RWPE2 (cell line): ENCODE measurements around the gene OXSR1.
A peak's percentile ranks its signal among the peaks of the same experiment; 100 is the strongest.

Experiments used
- ATAC-seq: fragments of 200-7000 bp; cut with Tn5 transposase; 3 replicates; pipeline ENCODE4 v1.9.1; 2021; ENCODE audit warnings: low read depth
- DNase-seq: peaks from one replicate; pipeline ENCODE4 v3.0.0-alpha.2; 2020; ENCODE audit warnings: low spot score
- H3K27ac ChIP-seq: fragments of 450-650 bp; 2 replicates; pipeline ENCODE4 v1.5.1; 2017; ENCODE audit warnings: mild to moderate bottlenecking; ENCODE audit not compliant: poor library complexity, severe bottlenecking
- H3K27me3 ChIP-seq: fragments of 250-450 bp; sonication (Bioruptor Pico); 2 replicates; pipeline ENCODE4 v1.5.1; 2021; ENCODE audit warnings: mild to moderate bottlenecking, moderate library complexity; ENCODE audit not compliant: insufficient read depth, poor library complexity, severe bottlenecking
- H3K36me3 ChIP-seq: fragments of 250-450 bp; sonication (Bioruptor Pico); 2 replicates; pipeline ENCODE4 v1.5.1; 2020; ENCODE audit warnings: low read depth, mild to moderate bottlenecking, moderate library complexity
- H3K4me1 ChIP-seq: fragments of 250-450 bp; sonication (Bioruptor Pico); 2 replicates; pipeline ENCODE4 v1.5.1; 2021; ENCODE audit warnings: mild to moderate bottlenecking, moderate library complexity; ENCODE audit not compliant: insufficient read depth, poor library complexity, severe bottlenecking
- H3K4me3 ChIP-seq: fragments of 250-450 bp; sonication (Bioruptor Pico); 2 replicates; pipeline ENCODE4 v1.5.1; 2021; ENCODE audit warnings: mild to moderate bottlenecking, moderate library complexity; ENCODE audit not compliant: severe bottlenecking
- H3K9me3 ChIP-seq: fragments of 250-450 bp; sonication (Bioruptor Pico); 2 replicates; pipeline ENCODE4 v1.5.1; 2021; ENCODE audit warnings: mild to moderate bottlenecking, moderate library complexity; ENCODE audit not compliant: severe bottlenecking
- TF ChIP-seq, protein P1 (sequence below): fragments of 450-650 bp; IDR thresholded peaks from one replicate; pipeline ENCODE4 v1.5.1; 2017; ENCODE audit warnings: mild to moderate bottlenecking, moderate library complexity; ENCODE audit not compliant: poor library complexity, severe bottlenecking

The OXSR1 gene

DNA sequence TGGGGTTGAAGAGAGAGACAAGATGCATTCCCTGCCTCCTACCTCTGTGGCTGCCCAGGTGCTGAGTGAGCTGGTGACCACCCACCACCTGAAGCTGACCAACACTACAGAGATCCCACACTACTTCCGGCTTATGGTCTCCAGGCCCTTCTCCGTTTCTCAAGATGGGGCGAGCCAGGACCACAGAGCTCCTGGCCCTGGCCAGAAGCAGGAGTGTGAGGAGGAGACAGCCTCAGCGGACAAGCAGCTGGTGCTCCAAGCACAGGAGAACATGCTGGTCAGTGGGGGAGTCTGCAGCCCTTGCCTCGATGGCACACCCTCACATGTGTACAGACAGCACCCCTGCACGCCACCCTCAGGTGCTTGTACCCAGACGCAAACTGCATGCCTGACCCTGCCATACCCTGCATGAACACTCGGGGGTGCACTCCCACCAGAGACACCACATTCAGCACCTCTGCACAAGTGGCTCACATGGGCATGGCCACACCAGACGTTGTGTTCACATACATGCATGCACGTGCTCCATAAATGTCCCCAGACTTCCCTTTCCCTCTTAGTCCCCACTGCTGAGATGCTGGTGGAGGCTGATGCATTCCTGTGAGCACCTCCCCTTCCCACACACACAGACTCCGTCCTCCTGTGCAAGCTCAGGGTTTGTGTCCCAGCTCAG lies 47.5 kb upstream of the OXSR1 start:
- ATAC-seq = peak; percentile 53
- no peaks in the 10 kb centered on the region for H3K9me3 ChIP-seq
- no peak overlapping the region for H3K27ac ChIP-seq
- TF ChIP-seq, protein P1, sequence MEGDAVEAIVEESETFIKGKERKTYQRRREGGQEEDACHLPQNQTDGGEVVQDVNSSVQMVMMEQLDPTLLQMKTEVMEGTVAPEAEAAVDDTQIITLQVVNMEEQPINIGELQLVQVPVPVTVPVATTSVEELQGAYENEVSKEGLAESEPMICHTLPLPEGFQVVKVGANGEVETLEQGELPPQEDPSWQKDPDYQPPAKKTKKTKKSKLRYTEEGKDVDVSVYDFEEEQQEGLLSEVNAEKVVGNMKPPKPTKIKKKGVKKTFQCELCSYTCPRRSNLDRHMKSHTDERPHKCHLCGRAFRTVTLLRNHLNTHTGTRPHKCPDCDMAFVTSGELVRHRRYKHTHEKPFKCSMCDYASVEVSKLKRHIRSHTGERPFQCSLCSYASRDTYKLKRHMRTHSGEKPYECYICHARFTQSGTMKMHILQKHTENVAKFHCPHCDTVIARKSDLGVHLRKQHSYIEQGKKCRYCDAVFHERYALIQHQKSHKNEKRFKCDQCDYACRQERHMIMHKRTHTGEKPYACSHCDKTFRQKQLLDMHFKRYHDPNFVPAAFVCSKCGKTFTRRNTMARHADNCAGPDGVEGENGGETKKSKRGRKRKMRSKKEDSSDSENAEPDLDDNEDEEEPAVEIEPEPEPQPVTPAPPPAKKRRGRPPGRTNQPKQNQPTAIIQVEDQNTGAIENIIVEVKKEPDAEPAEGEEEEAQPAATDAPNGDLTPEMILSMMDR = peak; percentile 75
- no peaks in the 10 kb centered on the region for H3K27me3 ChIP-seq
- no peak overlapping the region for H3K4me3 ChIP-seq
- H3K4me1 ChIP-seq = no peaks in the 10 kb centered on the region
- peaks cover 10% of the 10 kb centered on the region for H3K36me3 ChIP-seq
- DNase-seq = peak; percentile 53

DNA sequence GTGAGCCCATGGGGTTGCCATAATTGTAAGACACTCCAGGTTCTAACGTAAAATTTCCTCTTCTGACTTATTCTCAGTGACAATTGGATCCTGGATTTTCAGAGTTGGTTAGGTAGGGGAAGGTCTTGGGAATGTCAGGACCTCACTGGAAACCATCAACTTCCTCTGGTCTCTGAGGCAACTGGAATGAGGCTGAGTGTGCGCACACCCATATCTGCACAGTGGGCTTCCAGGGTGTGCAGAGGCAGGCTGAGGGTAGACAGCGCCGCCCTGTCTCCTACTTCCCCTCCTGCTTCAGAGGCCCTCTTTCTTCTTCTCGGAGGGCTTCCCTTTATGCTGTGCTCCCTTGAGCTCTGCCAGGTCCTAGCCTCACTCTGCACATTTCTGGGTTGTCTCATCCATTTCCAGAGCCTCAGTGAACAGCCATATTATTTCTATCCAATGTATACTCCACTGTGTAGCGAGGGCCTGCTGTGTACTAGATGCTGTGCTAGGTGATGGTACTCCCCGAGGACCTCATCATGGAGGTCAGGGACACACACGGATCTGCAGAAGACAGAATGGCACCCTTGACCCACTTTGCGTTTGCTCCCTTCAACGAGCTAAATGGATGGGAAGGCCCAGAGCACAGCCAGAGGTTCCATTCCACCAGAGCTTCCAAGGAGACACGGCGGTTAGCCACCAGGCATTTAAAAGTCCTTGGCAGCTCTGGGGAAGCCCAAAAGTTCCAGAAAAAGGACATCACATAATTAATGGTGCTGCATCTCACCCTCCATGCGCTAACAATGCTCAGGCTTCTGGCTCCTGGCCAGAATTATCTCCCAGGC lies 46.7 kb upstream of the OXSR1 start:
- H3K27ac ChIP-seq = no peak overlapping the region
- TF ChIP-seq, protein P1 = no peak
- DNase-seq (peak; percentile 23), ATAC-seq (no peak; the same call in 2 of the 3 replicates)
- no peaks in the 10 kb centered on the region for H3K4me1 ChIP-seq
- no peaks in the 10 kb centered on the region for H3K27me3 ChIP-seq
- H3K4me3 ChIP-seq = no peak overlapping the region
- peaks cover 18% of the 10 kb centered on the region for H3K36me3 ChIP-seq
- no peaks in the 10 kb centered on the region for H3K9me3 ChIP-seq

DNA sequence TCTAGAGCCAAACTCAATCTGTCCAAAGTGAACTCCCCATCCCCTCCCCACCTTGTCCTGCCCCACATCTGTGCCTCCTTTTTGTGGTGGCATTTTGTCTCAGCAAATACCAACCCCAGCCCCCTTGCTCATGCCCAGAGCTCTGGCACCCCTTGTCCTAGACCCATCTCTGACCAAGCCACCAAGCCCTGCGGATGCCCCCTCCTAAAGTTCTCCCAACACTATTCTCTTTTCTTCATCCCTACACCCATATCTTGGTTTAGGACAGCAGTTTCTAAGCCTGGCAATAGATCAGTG lies 46.1 kb upstream of the OXSR1 start:
- no peaks in the 10 kb centered on the region for H3K4me1 ChIP-seq
- no peak overlapping the region for H3K27ac ChIP-seq
- TF ChIP-seq, protein P1 = no peak
- no peaks in the 10 kb centered on the region for H3K9me3 ChIP-seq
- ATAC-seq = no peak
- DNase-seq = peak; percentile 24
- H3K4me3 ChIP-seq = no peak overlapping the region
- H3K36me3 ChIP-seq = peaks cover 23% of the 10 kb centered on the region
- no peaks in the 10 kb centered on the region for H3K27me3 ChIP-seq

DNA sequence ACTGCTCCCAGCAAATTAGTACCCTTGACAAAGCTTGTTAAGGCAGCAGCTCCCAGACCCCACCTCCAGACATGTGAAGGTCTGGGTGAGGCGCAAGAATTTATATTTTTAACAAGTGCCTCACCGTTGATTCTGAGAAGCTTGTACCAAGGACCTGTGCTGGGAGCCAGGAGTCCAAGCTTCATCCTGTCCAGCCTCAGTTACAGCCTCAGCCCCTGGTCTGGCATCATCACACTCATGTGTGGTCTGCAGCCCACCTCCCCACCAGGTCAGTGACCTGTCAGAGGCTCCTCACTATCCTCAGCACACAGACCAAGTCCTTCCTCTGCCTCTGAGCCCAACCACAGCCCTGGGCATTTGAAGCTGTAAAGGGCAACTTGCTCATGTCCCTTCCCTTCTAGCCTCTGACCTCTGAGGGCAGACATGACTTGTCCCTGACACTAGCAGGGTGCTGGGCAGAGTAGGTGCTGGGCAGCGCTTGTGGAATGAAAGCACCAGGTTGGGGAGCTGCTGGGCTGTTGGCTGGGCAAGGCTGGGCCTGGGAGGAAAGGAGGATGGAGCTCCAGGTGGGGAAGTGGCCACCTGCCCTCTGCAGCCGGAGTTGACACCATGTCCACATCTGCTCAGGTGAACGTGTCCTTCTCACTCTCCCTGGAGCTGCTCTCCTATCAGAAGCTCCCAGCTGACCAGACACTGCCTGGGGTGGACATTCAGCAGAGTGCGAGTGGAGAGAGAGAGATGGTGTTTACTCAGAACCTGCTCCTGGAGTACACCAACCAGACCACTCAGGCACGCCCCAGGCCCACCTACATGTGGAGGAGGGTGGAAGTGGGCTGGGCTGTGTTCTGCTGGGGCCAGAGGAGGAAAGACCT lies 45.3 kb upstream of the OXSR1 start:
- H3K36me3 ChIP-seq = peaks cover 32% of the 10 kb centered on the region

More for the DNA sequence above, 45.3 kb upstream of the OXSR1 start:
- no peak overlapping the region for H3K27ac ChIP-seq
- no peaks in the 10 kb centered on the region for H3K4me1 ChIP-seq
- no peak overlapping the region for H3K4me3 ChIP-seq
- no peaks in the 10 kb centered on the region for H3K9me3 ChIP-seq
- DNase-seq (peak; percentile 42), ATAC-seq (no peak)
- H3K27me3 ChIP-seq = no peaks in the 10 kb centered on the region
- TF ChIP-seq, protein P1 = no peak
